GM21717 (cell line): ENCODE results near the gene GNAL.
"Not testable (repeated sequence)": the region's sequence is repeated elsewhere in the genome, so short reads cannot be mapped to it uniquely, and the experiment has no call there.

Source experiments
- ATAC-seq: cut with Tn5 transposase; IDR thresholded peaks from one replicate; pipeline ENCODE4 v1.9.1; 2021; ENCODE audit warnings: mild to moderate bottlenecking, moderate library complexity; ENCODE audit not compliant: unreplicated experiment

The GNAL gene

DNA sequence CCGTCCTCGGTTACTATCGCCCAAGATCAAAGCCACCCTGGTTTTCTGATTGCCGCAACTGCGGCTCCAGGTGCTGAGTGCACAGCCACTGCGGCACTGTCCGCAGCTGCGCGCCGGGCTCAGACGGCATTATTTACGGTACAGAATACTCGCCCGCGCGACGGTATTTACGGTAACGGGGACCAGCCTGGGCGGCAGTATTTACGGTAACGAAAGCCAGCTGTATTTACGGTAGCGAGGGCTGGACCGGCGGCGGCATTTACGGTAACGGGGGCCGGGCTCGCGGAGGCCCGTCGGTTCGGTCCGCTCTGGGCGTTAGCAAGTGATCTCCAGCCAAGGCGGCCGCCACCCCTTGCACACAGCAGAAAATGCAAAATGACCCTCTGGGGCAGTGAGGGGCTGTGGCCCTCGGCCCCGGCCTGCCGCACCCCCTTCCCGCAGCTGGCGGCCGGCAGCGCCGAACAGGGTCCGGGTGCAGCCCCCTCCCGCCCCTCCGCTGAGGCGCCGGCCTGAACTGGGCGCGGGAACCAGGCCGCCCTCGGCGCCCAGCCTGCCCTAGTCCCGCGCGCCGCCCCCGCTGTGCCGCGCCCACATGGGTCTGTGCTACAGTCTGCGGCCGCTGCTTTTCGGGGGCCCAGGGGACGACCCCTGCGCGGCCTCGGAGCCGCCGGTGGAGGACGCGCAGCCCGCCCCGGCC, at the start of gene GNAL:
TSS of gene GNAL (plus strand) at position 293 of the 697 bp plus-strand sequence. CDS start at position 593, 300 bp downstream.
- no peak for ATAC-seq

DNA sequence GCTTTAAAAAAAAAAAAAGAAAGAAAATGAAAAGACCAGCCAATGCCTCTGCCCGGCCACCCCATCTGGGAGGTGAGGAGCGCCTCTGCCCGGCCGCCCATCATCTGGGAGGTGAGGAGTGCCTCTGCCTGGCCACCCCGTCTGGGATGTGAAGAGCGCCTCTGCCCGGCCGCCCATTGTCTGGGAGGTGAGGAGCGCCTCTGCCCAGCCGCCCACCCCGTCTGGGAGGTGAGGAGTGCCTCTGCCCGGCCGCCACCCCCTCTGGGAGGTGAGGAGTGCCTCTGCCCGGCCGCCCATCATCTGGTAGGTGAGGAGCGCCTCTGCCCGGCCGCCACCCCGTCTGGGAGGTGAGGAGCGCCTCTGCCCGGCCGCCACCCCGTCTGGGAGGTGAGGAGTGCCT, 41.8 kb upstream of the GNAL start:
- ATAC-seq, result not testable (repeated sequence)

DNA sequence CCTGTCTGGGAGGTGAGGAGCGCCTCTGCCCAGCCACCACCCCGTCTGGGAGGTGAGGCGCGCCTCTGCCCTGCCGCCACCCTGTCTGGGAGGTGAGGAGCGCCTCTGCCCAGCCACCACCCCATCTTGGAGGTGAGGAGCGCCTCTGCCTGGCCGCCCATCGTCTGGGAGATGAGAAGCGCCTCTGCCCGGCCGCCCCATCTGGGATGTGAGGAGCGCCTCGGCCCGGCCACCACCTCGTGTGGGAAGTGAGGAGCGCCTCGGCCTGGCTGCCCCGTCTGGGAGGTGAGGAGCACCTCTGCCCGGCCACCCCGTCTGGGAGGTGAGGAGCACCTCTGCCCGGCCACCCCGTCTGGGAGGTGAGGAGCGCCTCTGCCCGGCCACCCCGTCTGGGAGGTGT, 41.3 kb upstream of the GNAL start:
- not testable (repeated sequence) for ATAC-seq

DNA sequence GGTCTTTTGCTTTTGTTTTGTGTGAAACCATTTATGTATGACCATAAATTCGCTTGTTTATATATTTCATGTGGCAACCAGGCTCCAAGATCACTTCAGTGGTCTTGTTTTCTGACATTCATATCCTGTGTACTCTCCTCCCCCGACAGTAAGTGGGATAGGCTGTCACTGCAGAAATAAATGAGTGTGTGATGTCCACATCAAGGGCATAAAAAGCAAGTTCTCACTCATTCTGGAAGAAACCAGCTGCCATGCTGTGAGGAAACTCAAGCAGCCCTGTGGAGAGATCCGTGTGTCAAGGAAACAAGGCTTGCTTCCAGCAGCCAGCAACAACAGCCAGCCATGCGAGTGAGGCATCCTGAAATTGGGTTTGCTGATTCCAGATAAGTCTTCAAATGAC, 39.2 kb upstream of the GNAL start:
- ATAC-seq, result no peak

DNA sequence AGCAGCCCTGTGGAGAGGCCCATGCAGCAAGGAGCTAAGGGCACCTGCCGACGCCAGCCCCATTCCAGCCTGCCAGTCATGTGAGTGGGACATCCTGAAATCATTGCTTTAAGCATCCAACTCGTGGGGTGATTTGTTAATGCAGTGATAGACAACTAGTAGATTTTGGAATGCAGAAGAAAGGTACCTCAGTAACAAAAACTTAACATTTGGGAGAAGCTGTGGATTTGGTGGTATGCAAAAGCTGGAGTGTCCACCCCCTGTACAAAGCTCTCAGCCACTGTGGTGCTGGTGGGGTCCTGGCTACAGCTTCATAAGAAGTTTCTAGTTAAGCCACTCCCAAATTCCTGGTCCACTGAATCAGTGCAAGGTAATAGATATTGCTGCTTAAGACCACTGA, 37.2 kb upstream of the GNAL start:
- no peak for ATAC-seq

DNA sequence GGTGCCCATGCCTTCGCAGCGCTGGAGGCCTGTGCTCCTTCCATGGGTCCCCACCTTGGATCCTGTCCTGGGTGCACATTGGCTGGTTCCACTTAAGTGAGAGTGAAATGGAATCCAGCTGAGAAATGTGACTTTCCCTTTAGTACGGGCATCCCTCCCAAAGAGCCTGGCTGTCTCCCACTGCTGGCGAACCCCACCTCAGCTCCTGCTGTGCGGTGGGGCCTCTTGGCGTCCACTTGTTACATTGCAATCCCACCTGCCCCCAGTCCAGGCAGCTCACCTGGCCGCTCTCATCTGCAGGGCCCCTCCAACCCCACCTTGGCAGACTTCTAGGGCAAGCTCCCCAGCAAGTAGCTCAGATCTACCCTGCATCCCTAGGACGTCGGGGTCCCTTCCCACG, 35.5 kb upstream of the GNAL start:
- no peak for ATAC-seq

DNA sequence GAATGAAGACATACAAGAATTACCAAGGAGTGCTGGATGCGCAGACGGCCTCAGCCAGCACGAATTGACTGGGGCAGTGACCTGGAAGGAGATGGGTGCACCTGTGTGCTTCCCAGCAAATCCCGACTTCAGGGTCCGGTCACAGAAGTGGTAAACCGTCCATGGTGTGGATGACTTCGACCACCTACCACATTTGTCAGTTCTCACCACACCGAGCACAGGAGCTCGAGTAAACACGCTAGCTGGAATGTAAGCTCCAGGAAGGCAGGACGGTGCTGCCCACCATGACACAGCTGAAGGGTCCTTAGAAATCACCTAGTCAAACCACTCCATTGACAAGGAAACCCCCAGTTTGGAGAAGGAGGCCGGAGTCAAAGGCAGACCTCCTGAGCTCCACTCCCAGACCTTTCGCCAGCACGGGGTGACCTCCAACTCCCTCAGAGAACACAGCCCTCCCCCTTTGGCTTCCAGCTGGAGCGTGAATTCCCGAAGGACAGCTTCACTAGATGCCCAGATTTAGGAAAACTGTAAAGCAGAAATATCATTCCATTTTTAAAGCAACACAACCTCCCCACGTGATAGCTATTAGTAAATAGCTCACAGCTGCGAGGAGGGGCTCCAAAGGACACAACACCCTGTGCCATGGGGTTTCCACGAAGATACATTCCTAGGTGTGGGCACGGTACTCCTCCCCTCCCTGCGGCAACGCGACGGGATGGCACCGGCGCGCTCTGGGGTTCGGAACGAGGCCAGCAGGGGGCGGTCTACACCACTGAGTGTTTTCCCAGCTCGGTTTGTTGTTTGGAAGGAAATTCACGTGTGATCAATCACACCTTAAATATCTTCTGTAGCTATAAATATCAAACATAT, 34.1 kb upstream of the GNAL start:
- no peak for ATAC-seq

DNA sequence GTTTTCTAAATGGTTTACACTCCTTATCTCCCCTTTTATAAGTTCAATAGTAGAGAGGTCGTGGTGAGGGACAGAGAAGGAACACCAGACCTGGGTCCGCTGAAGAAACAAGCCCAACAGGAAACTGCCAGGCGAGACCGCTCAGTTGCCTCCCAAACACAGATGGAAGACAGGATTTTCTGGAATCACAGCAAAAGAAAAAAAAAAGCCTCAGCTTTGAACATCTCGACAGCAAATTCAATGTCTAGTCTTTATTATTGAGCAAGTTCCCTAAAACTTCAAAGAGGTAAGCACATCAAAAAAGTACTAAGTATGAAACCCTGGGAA, 33.5 kb upstream of the GNAL start:
- no peak for ATAC-seq

DNA sequence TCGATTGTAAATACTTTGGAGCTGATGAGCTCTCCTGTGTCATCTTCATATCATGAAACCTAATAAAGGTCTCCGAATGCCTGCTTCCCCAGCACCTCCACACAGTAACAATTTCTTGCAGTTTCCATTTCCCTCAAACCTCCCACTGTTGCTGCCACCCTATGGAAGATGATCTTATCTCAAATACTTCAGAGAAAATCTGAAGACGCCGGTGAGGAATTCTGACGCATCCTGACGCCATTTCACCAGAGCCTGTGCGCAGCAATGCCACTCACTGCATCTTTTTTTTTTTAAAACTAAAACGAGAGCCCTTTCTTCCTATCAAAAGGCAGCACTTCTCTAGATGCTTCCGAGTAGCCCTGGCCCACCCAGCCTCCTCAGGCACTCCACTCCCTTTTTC, 31.9 kb upstream of the GNAL start:
- no peak for ATAC-seq

DNA sequence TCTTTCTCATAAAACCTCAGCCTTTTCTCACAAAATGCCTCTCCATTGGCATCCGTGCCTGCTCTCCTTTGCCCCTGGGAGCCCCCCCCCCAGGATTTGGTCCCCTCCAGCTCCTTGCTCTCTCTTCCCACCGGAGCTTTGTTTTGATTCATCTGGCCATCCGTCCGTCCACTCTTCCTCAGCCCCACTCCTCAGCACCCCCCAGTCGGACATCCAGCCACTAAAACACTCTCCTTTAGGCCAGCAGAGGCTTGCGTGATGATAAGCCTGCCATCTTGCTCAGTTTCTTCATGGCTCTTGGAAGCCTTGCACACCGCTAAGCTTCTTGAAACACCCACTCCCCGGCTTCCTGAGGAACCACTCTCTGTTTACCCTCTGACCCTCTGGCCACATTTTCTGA, 31.5 kb upstream of the GNAL start:
- ATAC-seq, result no peak

DNA sequence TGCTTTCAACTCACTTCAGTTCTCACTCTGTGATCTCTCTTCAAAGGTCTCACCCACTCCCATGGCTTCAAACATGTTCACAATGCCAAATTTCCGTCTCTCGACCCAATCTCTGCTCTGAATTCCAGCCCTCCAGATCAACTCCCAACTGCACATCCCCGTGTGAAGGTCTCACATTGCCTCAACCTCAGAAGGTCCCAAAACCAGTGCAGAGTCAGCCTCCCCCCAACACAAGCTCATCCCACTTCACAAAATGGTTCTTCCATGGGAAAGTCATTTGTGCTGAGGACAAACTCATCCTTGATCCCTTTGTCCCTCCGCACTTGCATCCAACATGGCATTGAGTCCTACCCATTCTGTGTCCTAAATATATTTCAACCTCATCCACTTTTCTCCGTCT, 31.0 kb upstream of the GNAL start:
- ATAC-seq, result no peak

DNA sequence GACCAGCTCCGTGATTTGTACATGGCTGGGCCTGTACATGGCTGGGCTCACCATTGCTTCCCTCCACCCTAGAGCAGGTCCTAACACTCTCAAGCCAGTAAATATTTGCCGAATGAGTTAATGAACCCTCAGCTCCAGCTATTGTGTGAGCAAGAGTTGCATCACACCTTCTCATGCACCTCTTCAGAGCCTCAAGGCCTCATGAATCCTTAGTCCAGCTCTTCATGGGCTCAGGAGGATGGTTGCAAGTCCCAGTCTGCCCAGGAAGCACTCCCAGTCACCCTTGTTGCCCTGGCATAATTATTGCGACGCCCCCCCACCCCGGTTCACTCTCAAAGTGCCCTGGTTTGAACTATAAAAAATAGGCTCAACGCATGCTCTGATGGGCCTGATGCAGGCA, 30.1 kb upstream of the GNAL start:
- ATAC-seq, result no peak

DNA sequence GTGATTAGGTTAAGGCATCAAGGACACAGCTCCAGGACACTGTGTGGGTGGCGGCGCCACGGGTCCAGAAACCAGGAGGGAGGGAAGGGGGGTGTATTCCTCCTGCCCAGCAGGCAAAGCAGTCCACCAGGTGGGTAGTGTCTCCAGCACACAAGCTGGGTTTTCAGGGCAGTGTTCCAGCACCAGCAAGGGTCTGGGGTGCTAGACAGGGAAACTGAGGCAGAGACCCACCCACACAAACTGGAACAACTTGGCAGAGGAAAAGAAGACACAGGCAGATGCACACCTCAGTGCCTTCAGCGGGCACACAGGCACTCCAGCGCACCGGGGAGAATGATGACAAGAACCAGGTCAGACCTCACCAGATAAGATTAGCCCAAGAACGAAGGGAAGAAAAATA, 28.4 kb upstream of the GNAL start:
- ATAC-seq, result no peak

DNA sequence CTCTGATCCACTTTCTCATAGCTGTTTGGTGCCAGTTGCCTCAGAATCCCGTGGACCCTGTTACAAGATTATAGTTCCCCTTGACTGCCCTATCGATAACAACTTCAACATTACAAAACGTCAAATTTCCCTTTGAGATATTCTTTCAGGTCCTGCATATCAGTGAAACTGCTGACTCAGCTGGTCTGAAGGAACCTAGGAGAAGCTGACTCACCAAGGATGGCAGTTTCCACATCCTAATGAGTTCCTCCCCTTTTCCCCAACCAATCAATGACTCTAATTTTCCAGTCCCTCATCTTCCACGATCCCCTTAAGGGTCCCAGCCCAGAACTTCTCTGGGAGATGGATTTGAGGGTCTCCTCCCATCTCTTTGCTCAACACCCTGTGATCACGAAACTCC, 27.6 kb upstream of the GNAL start:
- ATAC-seq, result no peak

DNA sequence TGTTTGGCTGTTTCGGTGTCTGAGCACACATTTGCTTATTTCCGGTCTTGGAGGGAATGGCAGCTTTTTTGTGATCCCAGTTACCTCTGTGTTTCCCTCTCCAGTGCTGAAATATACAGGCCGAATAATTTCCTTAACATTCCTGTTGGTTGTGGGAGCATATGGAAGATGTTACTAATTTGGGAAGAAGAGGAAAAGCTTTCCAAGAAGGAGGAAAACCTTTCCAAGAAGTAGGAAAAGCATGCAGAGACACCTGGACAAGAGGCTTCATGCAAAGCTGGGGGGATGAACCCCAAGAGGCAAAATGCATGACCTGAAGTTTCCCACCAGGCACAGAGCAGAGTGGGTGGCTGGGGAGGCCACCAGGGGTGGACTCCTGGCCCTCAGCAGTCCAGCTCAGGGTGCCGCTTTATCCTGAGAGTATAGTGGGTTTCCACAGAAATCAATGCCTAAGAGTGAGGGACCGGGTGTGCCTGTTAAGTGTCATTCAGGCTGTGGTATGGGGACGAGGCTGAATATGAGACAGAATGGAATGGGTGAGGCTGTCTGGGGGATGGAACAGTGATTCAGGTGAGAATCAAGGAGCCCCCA, 25.5 kb upstream of the GNAL start:
- ATAC-seq, result no peak

DNA sequence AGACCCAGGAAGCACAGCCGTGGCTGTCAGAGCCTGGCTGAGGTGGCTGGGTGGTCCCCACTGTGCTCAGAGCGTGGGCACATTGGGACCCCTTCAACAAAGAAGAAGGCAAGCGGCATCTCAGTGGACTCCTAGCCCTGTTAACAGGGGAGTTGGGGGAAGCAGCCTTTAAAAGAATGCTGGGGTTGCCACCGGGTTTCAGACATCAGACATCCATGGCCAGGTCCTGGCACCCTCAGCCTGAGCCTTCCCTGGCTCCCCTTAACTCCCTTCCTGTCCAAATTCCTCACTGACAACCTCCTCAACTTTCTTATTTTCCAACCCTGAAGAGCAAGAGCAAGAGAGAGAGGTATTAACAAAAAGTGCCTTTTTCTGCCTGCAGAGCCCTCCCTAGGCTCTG, 24.8 kb upstream of the GNAL start:
- no peak for ATAC-seq

DNA sequence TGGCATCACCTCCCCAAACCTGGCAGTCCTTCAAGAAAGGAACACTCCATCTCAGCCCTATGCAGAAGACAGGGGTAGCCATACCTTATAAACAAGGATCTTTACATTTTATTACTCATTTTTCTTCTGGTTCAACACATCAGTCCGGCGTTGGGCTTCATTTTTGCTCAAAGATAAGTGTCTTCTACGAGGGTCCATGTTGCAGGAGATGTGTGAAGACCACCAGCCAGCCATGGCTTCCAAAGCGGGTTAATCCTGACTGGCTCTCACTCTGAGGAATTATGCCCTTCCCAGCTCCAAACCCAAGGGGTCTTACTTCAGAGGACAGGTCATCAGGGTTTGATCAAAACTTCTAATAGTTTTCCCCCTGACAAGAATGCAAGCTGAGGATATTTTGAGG, 23.9 kb upstream of the GNAL start:
- ATAC-seq, result no peak

DNA sequence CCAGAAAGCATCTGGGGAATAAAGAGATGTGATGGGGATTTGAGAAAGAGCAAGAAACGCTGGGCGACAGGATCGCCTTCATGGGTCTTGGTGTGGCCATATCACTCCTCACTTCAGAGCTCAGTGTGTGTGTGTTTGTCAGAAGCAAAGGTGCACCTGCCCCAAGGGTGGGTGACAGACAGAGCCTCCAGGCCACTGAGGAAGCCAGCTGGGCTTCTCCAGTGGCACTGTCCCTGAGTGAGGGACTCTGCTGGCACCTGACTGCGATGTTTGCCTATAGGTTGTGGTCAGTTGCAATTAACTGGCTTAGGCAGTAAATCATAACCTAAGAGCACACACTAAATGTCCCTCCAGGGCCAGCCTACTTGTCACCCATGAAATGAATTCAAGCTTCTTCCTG, 23.5 kb upstream of the GNAL start:
- no peak for ATAC-seq

DNA sequence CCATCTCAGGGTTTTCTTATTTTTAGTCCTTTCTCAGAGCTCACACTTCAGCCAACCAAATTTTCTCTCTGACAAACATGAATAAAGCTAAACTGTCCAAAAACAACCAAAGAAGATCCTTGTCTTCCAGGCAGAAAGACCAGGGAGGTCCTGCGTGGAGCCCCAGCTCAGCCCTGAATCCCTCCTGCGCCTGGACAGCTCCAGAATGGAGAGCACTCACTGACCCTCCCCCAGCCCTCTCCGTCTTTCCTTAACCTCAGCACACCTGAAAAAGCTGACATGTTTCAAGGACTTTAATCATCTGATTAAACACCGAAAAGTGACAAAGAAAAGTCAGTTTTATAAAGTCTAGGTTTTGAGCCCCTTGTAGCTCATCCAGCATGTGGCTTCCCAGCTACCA, 22.9 kb upstream of the GNAL start:
- ATAC-seq, result no peak

DNA sequence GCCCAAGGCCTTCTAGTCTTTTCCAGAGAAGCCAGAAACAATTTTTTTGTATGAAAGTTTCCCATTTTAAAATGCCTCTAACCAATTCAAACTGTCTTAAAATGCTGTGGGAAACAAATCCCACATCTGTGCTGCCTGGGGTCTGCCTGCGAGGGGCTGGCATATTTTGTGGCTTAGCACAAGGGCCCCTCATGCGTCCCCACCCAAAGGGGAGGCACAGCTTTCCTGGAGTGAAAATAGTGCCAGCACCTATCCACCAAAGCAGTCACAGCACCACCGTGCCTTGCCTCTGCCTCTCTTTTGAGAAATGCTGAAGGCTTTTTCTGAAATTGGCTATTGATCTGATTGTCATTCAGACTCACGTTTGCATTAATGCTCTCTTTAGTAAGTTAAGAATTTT, 22.2 kb upstream of the GNAL start:
- no peak for ATAC-seq

DNA sequence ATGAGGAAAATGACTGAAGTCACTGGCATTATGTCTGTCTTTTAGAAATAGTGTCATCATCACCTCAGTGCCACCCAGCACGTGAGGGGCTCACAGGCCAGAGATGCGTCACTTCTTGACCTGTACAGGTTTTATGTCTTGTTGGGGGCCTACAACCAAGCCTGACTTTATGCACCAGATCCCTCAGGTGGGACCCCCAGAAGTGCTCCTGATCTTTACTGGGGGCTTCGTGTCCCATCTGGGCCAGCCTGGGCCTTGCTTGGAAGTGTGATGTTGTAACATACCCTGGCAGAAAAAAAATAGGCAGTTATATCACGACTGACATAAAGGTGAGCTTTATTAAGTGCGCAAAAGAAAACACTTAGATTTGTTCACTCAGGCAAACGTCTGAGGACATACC, 21.5 kb upstream of the GNAL start:
- ATAC-seq, result no peak

DNA sequence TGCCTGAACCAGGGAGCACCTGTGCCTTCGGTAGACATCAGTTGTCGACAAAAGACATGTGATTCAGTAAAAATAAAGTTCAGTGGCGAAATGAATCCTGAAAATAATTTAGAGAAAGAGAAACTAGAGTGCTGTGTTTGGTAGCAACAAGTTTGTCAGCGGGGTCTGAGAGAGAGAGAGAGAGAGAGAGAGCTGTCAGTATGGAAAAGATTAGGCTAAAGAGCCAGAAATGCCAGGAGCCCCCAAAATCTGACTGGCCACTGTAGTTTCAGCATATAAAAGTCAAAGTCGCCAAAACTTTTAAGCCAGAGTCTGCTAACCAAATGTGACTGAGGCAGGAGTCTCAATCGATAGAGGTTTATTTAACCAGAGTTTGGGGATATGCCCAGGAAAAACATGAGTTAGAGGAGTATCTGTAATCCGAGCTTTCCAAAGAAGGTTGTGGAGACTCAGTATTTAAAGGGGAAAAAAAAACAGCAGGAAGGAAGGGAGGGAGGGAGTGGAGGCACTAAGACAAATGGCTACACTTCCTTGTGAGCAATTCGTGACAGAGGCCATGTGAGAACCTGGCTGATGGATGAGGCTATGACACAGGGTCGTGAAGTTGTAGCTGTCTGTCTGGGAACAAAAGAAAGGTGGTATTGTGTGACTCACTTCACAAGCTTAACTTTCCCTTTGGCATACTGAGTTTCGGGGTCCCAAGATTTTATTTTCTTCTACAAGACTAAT, 20.5 kb upstream of the GNAL start:
- ATAC-seq, result no peak
